ENCODE data around the gene MED16. TPM values are rescaled to one million over a fixed set of nuclear protein-coding genes. Genes with fewer than 3 reads are reported as not detected.
"Not testable (repeated sequence)": the region's sequence is repeated elsewhere in the genome, so short reads cannot be mapped to it uniquely, and the experiment has no call there.

The MED16 gene
- total and polyA plus RNA-seq, 9 donors: 0.62 to 75.4 (median 52.3) TPM

DNA sequence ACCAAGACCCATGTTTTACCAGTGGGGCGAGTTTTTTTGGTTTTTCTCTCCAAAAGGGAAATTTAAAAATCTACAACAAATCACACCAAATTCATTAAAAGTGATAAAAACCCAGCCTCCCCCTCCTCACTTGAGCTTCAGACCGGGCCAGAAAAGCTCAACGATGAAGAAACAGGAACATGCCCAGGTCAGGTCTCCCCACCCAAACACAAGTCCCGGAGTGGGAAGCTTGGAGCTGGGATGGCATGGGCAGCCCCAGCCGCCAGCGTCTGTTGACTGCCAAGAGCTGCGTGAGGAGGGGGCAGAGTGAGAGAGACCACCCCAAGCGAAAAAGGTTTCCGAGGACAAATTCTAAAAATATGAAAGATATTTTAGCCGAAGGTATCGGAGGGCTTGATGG lies 4.0 kb upstream of the MED16 start:
- Histone ChIP-seq H3K36me3 (no peaks in the 10 kb centered on the region), H3K4me3 (no peak overlapping the region), H3K4me1 (ENCODE audit: insufficient read depth) (peaks cover 2% of the 10 kb centered on the region), H3K27ac (no peak overlapping the region), H3K9me3 (no peaks in the 10 kb centered on the region), H3K27me3 (no peaks in the 10 kb centered on the region)
- WGBS, 3 donors: 87 to 91% (median 90%) methylated on average over 11 of the region's 11 CpGs
- intact Hi-C loops (cut with DNase I): loop anchor here in 1 of 4 donors (10.0 kb wide), 1 partner anchor 232 kb away; the partner anchor contains the start of gene RNF126
- no peak for DNase-seq
- TF ChIP-seq POLR2A (IDR thresholded peaks at IDR 0.05): no peak
- TF ChIP-seq, protein P1, sequence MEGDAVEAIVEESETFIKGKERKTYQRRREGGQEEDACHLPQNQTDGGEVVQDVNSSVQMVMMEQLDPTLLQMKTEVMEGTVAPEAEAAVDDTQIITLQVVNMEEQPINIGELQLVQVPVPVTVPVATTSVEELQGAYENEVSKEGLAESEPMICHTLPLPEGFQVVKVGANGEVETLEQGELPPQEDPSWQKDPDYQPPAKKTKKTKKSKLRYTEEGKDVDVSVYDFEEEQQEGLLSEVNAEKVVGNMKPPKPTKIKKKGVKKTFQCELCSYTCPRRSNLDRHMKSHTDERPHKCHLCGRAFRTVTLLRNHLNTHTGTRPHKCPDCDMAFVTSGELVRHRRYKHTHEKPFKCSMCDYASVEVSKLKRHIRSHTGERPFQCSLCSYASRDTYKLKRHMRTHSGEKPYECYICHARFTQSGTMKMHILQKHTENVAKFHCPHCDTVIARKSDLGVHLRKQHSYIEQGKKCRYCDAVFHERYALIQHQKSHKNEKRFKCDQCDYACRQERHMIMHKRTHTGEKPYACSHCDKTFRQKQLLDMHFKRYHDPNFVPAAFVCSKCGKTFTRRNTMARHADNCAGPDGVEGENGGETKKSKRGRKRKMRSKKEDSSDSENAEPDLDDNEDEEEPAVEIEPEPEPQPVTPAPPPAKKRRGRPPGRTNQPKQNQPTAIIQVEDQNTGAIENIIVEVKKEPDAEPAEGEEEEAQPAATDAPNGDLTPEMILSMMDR (IDR thresholded peaks at IDR 0.05): no peak
- no peak for TF ChIP-seq EP300 (IDR thresholded peaks at IDR 0.05)

- no peak overlapping the region for H3K4me3 ChIP-seq
- 82 to 94% (median 89%) methylated on average over 10 of the region's 10 CpGs for WGBS, 3 donors
These were observed 3.4 kb upstream of the MED16 start for GRCh38 chr19:896434-896833.

DNA sequence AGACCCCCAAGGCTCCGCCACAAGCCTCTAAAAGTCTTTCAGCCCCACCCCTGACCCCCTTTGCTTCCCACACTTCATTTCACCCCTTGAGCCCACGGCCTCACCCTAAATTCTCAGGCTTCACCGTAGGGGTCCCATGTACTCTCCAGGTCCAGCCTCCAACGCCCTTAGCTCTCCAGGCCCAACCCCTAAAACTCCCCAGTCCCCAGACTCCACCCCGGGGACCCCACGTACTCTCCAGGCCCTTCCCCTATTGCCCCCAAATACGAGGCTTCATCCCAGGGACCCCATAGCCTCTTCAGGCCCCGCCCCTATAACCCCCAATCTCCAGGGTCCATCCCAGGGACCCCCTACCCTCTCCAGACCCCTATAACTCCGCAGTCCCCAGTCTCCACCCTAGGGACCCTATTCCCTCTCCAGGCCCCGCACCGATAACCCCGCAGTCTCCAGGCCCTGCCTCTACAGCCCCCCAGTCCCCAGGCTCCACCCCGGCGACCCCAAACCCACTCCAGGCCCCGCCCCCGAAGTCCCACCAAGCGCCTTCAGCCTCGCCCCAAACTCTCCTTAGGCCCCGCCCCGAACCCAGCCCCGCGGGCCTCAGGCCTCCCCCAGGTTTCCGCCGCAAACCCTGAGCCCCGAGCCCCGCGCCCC lies 619 bp downstream of the MED16 start:
- Histone ChIP-seq H3K27ac (peak overlapping the region; percentile 84 to 87), H3K4me3 (peak overlapping the region; percentile 93), H3K36me3 (no peaks in the 10 kb centered on the region), H3K27me3 (no peaks in the 10 kb centered on the region), H3K9me3 (no peaks in the 10 kb centered on the region), H3K4me1 (ENCODE audit: insufficient read depth) (peaks cover 5% of the 10 kb centered on the region)
- 4 to 5% (median 5%) methylated on average over 17 to 27 of the region's 27 CpGs for WGBS, 3 donors
- peak in 2 of 5 donors; percentile 48 to 68 for DNase-seq
- intact Hi-C loops (cut with DNase I): loop anchor here in 1 of 4 donors (10.0 kb wide), 1 partner anchor 228 kb away; the partner anchor contains the start of gene RNF126
- TF ChIP-seq, protein P1 (IDR thresholded peaks at IDR 0.05): no peak
- TF ChIP-seq EP300 (IDR thresholded peaks at IDR 0.05) (no peak), POLR2A (IDR thresholded peaks at IDR 0.05) (no peak)

More at GRCh38 chr19:896434-896833, 3.4 kb upstream of the MED16 start:
- no peak overlapping the region for H3K27ac ChIP-seq
- intact Hi-C loops (cut with DNase I): loop anchor here in 1 of 4 donors (10.0 kb wide), 1 partner anchor 232 kb away; the partner anchor contains the start of gene RNF126
- DNase-seq: no peak
- no peaks in the 10 kb centered on the region for H3K27me3 ChIP-seq
- peaks cover 5% of the 10 kb centered on the region for H3K4me1 ChIP-seq (ENCODE audit: insufficient read depth)
- TF ChIP-seq POLR2A (IDR thresholded peaks at IDR 0.05): no peak
- no peak for TF ChIP-seq EP300 (IDR thresholded peaks at IDR 0.05)
- TF ChIP-seq, protein P1 (IDR thresholded peaks at IDR 0.05): no peak
- no peaks in the 10 kb centered on the region for H3K9me3 ChIP-seq
- H3K36me3 ChIP-seq: no peaks in the 10 kb centered on the region

GRCh38 chr19:891421-892200 lies 1.4 kb downstream of the MED16 start:
- H3K9me3 ChIP-seq; H3K36me3 ChIP-seq; H3K27me3 ChIP-seq; H3K4me1 ChIP-seq (ENCODE audit: insufficient read depth): not testable (repeated sequence)
- H3K4me3 ChIP-seq: peak overlapping the region; percentile 93
- peak in 1 of 5 donors; percentile 34 for DNase-seq
- H3K27ac ChIP-seq: peak overlapping the region in 1 of 2 donors; percentile 87
- intact Hi-C loops (cut with DNase I): loop anchor here in 1 of 4 donors (10.0 kb wide), 1 partner anchor 227 kb away; the partner anchor contains the start of gene RNF126
- 43 to 51% (median 50%) methylated on average over 30 to 50 of the region's 50 CpGs for WGBS, 3 donors
